ENCODE measurements around the gene SLFN5.
"Not testable (repeated sequence)": the region's sequence is repeated elsewhere in the genome, so short reads cannot be mapped to it uniquely, and the experiment has no call there.

The SLFN5 gene

DNA sequence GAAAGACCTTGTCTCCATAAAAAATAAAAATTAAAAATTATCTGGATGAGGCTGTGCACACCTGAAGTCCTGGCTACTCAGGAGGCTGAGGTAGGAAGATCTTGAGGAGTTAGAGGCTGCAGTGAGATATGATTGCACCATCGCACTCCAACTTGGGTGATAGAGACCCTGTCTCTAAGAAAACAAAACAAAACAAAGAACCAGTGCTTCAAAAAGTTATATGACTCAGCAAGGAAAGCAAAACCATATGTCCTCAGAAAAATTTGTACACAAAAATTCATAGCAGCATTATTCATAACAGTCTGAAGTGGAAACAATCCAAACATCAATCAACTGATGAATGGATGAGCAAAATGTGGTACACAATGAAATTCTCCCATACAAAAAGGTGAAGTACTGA, 48.9 kb downstream of the SLFN5 start:
- DNase-seq (ENCODE audit: low read depth in 2 of 2) = no peak

DNA sequence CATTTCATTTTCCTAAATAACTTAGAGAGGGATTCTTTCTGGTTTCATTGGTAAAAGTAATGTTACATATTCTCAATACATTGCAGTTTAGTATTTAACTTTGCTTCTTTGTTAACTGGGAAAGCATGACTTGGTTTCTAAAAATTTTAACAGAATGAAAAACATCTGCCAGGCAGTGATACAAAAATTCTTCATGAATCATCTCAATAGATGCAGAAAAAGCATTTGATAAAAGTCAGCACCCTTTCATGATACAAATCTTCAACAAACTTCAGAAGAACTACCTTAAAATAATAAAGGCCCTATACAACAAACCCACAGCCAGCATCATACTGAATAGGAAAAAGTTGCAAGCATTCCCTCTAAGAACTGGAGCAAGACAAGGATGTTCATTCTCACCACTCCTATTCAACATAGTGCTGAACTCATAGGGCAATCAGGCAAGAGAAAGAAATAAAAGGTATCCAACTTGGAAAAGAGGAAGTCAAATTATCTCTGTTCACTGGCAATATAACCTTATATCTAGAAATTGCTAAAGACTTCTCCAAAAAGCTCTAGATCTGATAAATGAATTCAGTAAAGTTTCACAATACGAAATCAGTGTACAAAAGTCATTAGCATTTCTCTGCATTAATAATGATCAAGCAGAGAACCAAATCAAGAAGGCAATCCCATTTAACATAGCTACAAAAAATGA, 50.4 kb downstream of the SLFN5 start:
- no peak for DNase-seq (ENCODE audit: low read depth in 2 of 2)

DNA sequence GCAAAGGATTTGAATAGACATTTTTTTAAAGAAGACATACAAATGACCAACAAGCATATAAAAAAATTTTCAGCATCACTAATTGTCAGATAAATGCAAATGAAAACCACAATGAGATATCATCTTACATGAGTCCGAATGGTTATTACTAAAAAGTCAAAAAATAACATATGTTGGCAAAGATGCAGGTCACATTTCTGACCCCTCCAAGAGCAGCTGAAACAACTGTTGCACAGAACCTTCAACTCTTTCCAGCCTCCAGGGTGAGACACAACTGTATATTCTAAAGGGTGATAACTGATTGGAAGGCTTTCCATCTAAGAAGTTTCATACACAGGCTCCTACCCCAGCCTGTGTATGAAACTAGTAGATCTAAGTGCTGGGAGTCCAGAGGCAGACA, 51.9 kb downstream of the SLFN5 start:
- DNase-seq (ENCODE audit: low read depth in 2 of 2) = no peak

DNA sequence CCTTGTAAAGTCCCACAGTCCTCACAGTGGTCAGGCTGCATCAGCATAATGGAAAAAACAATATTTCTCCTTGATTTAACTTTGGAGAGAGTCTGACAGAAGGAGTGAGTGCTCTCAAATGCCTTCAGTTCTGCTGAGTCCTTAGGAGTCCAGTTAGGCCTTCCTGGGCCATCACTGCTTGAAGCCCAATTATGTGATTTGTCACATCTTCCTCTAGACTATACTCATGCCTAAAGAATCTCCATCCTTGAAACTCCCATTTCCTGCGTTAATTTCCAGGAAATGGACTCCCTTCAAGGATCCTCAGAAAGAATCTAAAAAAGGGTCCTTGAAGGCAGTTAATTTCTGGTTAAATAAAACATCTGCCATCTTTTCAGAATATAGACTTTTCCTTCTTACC, 52.8 kb downstream of the SLFN5 start:
- DNase-seq (ENCODE audit: low read depth in 2 of 2) = no peak

DNA sequence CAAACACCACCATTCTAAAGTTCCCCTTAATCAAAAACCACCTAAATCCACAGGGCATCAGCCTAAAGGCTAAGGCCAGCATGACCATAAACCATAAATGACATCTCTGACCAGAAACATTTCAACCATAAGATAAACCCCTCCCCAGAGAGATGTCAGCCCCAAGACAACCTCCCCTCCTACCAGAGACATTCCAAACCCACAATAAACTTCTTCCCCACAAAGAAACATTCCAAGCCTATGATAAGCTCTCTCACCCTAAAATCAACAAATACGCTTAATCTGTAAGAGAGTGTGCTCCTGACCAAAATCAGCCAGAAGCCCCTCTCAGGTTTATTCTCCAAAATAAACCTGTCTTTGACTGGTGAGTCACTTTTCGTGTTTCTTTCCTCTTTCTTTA, 54.8 kb downstream of the SLFN5 start:
- no peak for DNase-seq (ENCODE audit: low read depth in 2 of 2)

GRCh38 chr17:35298639-35299038, 55.8 kb downstream of the SLFN5 start:
- DNase-seq (ENCODE audit: low read depth in 2 of 2) = no peak

GRCh38 chr17:35299135-35299534, 56.3 kb downstream of the SLFN5 start:
- no peak for DNase-seq (ENCODE audit: low read depth in 2 of 2)

DNA sequence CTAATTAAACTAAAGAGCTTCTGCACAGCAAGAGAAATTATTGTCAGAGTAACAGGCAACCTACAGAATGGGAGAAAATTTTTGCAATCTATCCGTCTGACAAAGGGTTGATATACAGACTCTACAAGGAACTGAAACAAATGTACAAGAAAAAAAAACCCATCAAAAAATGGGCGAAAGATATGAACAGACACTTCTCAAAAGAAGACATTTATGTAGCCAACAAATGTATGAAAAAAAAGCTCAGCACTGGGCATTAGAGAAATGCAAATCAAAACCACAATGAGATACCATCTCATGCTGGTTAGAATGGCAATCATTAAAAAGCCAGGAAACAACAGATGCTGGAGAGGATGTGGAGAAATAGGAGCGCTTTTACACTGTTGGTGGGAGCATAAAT, 66.5 kb downstream of the SLFN5 start:
- DNase-seq (ENCODE audit: low read depth in 2 of 2) = not testable (repeated sequence)

- DNase-seq (ENCODE audit: low read depth in 2 of 2) = no peak
Observed at GRCh38 chr17:35312346-35312745, 69.5 kb downstream of the SLFN5 start.

DNA sequence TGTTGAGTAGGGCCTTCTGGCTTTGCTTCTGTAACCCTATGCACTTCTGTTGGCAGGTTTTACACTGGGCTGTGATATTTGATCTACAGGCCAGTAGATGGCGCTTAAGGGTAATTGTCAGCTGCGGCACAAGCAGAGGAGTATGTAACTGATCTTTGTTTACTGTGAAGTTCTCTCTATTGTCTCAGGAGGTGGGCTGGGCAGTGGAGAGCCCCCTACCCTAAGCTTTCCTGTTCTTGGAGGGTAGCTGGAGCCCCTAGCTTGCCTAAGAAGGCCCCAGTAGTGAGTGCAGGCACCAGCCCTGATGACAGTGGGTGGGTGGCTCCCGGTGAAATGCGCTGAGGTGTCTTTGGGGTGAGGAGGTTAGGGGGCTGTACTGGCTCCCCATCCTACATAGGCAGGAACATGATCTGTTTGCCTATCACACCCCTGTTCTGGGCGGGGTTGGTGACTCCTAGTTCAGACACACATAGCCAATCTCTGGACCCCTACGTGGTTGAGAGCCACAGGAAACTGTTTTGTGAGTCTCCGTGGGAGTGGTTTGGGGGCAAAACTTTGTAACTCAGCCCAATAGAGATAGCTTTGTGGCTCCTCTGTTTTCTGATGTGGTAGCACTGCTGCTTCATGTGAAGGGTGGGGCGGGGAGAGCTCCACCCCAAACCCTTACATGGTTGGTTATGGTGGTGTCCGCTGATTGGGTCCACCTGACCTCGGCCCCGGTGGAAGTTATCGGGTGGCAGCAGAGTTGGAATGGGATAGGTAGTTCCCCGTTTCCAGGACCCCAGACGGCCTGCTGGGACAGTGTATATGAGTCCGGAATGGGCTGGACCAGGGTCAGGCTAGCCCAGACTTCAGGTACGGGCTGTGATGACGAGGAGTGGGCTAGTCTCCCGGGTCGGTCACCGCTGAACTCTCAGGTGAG, 70.2 kb downstream of the SLFN5 start:
- DNase-seq (ENCODE audit: low read depth in 2 of 2) = peak; percentile 36 to 38

DNA sequence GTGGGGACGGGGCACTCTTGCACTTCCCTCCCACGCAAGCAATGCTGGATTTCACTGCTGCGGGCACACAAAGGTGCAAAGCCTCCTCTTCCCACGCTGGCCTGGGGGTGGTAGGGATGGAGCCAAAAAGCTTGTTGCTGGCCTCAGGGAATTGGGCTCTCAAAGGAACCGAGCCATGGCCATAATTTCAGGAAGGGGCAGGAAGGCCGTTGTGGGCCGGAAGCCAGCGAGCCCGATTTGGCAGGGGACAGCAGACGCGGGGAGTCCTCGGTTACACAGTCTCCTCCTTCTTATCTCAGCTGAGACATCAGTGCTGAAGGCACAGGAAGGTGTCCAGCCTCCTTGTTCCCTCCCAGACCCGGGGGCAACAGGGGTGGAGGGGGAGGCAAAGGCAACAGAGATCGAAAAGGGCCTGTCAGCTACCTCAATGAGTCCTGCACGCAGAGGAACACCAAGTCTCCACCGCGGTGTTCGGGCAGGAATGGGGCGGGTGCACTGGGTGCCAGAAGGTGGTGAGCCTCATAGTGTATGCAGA, 71.1 kb downstream of the SLFN5 start:
- no peak for DNase-seq (ENCODE audit: low read depth in 2 of 2)

DNA sequence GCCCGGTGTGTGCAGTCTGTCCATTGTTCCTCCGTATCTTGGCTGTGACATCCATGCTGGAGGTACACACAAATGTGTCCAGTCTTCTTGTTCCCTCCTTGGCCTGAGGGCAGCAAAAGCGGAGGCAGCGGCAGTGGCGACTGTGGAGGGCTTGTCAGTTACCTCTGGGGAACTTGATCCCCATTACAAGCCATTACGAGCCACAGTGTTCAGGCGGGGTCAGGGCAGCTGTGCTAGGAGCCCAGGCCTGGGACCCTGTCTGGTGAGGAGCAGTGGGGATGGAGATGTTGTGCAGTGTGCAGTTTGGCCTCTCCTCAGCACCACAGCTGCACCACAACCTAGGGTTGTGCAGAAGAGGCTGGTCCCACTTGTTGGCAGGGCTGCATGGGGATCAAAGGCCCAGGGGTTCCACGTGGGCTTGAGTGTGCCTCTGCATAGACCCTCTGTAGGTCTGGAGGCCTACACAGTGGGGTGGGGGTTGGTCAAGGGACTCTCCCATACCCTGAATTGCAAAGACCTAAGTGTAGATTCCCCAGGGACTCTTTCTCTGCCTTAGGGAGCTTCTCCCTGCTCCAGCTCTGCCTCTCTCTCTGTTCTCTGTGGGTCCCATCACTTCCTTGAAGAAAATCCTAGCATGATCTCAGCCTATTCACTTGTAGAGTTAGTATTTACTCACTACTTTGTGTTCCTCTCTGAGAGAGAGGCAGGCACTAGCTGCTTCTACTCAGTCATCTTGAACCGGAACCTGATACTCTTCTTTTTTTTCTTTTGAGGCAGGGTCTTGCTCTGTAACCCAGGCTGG, 71.7 kb downstream of the SLFN5 start:
- DNase-seq (ENCODE audit: low read depth in 2 of 2) = no peak

DNA sequence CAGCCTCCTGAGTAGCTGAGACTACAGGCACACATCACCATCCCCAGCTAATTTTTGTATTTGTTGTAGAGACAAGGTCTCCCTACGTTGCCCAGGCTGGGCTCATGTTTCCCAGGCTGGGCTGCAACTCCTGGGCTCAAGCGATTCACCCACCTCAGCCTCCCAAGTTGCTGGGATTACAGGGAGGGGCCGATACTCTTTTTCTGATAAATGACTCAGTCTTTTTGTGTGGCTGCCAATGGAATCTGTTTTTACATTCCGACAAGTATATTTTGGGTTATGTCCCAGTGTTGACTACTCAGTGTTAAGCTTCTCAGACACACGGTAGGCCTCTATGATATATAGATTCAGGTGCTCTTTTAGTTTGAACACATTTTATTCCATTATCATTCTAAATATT, 72.4 kb downstream of the SLFN5 start:
- DNase-seq (ENCODE audit: low read depth in 2 of 2) = no peak

GRCh38 chr17:35315971-35316370, 73.1 kb downstream of the SLFN5 start:
- no peak for DNase-seq (ENCODE audit: low read depth in 2 of 2)

GRCh38 chr17:35322749-35323148, 79.9 kb downstream of the SLFN5 start:
- no peak for DNase-seq (ENCODE audit: low read depth in 2 of 2)
